NCI-H82 treated with DMSO at 0.1 percent for 48 hours (cell line): ENCODE data around the gene ARMC6.
"Not testable (repeated sequence)": the region's sequence is repeated elsewhere in the genome, so short reads cannot be mapped to it uniquely, and the experiment has no call there.

Source experiments
- DNase-seq: peaks from one replicate; lab custom pipeline; 2025; ENCODE audit not compliant: unreplicated experiment; lab: John Stamatoyannopoulos, UW

The ARMC6 gene

GRCh38 chr19:19022380-19022961, 10.9 kb upstream of the ARMC6 start:
- DNase-seq: no peak

GRCh38 chr19:19023376-19023775, 10.0 kb upstream of the ARMC6 start:
- DNase-seq: not testable (repeated sequence)

- DNase-seq: no peak
These were observed 7.5 kb upstream of the ARMC6 start for GRCh38 chr19:19025861-19026260.

DNA sequence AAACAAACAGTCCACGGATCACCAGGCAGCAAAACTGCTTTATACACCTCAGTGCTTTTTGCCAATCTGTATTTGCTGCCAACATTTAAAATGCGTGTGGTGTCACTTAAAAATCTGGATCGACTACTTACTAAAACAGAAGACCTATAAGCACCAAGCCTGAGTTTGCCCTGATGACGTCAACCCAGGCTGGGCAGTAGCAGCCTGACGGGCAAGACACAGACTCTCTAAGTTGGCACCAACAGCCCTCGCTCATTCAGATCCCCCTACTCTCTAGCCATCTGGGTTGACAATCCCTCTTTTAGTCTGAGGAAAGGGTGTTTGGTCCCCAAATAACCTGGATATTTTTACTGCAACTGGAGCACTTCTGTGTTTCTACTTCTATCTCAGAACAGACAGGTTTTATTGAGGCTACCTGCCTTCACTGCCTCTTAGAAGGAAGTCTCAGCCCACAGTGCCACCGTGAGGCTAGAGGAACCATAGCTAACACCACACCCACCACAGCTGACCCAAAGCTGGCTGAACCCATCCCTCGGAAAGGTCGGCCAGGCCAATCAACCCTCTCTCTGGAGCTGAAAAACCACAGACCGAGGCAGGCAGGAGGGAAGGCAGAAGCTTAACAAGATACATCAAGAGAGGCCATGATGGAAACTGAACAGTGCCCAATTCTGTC, 7.0 kb upstream of the ARMC6 start:
- no peak for DNase-seq

DNA sequence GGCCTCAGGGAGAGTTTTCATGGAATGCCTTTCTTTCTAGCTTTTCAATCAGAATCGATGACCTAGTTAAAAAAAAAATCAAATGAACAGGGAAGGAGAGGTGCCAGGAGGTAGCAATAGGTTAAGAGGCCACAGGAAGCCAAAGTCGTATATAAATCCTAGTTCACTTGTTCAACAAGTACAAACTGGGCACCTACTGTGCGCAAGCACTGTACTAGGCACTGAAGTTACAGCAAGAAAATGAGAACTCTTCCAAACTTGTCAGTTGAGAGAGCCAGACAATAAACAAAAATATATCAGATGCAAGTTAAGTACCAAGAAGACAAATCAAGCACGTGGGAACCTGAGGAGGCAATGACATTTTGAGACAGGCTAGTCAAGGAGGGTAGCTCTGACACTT, 6.2 kb upstream of the ARMC6 start:
- no peak for DNase-seq

DNA sequence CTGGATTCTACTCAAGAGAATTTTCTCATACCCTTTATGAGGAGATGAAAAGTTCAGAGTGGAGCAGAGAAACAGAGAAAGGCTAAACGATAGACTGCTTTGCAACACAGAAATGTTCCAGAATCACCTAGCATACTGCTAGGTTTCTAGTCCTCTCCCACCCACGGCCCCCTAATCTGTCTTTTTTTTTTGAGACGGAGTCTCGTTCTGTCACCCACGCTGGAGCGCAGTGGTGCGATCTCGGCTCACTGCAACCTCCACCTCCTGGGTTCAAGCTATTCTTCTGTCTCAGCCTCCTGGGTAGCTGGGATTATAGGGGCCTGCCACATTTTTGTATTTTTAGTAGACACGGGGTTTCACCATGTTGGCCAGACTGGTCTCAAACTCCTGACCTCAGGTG, 4.9 kb upstream of the ARMC6 start:
- DNase-seq: no peak

DNA sequence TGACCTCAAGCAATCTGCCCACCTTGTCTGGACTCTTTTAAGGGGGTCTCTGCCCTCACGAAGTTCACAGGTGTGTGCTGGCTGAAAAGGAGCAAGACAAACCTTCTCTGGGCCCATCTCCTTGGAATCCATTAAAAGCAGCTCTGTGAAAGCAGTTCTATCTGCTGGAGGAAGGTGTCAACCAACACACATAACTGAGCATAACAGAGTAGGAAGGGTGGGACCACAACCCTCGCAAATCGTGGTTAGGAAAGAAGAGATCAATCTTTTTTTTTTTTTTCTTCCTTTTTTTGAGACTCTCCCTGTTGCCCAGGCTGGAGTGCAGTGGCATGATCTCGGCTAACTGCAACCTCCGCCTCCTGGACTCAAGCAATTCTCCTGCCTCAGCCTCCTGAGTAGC, 1.5 kb upstream of the ARMC6 start:
- no peak for DNase-seq

- DNase-seq: peak; percentile 94
These were observed 805 bp upstream of the ARMC6 start for GRCh38 chr19:19032420-19033175.

DNA sequence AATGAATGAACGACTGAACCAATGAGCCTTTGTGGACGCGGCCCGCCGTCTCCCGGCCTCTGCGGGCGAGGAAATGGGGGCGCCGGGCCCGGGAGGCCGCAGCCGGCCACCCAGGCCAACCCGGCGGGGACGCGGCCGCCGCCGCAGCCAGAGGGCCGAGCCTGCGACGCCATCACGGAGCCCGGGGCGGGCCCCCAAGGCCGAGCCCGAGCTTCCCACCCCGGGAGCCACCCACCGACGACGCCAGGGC, 302 bp upstream of the ARMC6 start:
- DNase-seq: no peak

GRCh38 chr19:19034204-19034624, 811 bp downstream of the ARMC6 start:
- DNase-seq: peak; percentile 82

DNA sequence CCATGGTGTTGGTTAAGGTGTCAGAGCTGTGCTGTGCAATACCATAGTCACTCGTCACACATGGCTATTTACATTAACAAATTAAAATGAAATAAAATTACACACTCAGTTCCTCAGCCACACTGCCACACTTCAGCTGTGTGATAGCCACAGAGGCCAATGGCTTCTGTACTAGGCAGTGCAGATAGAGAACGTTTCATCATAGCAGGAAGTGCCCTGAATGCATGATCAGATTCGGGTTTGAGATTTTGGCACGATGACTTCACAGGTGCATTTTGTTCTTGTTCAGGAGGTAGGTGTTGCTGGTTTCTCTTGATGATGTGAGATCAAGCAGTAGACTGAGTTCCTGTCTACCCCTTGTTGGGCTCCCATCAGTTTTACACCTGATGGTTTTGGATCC, 6.5 kb downstream of the ARMC6 start:
- no peak for DNase-seq

- DNase-seq: no peak
These were observed 7.0 kb downstream of the ARMC6 start for GRCh38 chr19:19040417-19040816.

DNA sequence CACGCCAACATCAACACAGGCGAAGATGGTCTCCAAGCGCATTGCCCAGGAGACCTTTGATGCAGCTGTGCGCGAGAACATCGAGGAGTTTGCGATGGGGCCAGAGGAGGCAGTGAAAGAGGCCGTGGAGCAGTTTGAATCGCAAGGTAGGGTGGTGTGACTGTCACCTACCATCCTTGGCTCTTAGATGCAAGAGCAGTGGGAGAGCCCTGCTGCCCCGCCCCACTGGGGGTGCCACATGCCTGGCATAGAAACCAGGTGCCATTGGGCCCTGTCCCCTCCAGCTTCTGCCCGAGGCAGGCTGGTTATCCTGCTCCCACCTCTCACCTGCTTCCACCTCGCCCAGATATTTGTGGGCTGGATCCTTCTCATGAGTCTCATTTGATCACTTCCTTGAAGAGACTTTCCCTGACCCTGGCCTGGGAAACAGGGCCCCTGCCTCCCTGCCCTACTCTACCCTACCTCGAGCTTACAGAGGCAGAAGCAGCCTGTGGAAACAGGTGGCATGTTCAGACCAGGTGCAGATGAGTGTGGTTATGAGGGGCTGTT, 9.4 kb downstream of the ARMC6 start:
- no peak for DNase-seq

DNA sequence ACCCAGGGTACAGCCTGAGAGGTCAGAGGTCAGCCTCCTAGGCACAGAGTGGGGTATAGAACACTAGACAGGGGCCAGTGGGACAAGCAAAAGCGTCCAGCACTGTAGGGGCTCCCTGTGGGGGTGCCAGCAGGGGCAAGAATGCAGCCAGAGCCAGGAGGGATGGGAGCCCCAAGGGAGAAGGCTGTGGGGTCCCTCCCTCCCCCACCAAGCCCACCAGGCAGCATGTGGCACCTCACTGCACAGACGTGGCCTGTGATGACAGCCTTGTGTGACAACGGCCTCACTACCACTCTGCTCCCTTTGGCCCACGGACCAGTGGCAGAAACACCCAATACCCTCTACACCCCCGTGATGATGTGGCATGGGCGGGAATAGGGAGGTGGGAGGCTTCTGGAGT, 10.1 kb downstream of the ARMC6 start:
- DNase-seq: no peak

DNA sequence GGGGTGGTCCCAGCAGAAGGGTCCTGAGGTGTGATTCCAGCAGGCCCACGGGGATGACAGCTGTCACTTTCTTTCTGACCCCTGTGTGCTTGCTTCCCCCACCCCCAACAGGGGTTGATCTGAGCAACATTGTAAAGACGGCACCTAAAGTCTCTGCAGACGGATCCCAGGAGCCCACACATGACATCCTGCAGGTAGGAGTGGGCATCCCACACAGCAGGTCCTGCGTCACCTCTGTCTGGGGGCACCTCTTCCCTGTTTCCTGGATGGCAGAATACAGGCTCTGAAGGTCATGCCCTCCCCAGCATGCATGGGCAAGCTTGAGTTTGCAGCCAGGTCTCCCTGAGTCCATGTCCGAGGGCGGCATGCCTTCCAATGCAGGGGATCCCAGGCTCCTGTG, 10.5 kb downstream of the ARMC6 start:
- no peak for DNase-seq

GRCh38 chr19:19049406-19049805, 16.0 kb downstream of the ARMC6 start:
- no peak for DNase-seq

- DNase-seq: no peak
These were observed 16.7 kb downstream of the ARMC6 start for GRCh38 chr19:19050104-19050503.

- DNase-seq: no peak
These were observed 17.3 kb downstream of the ARMC6 start for GRCh38 chr19:19050731-19051130.

DNA sequence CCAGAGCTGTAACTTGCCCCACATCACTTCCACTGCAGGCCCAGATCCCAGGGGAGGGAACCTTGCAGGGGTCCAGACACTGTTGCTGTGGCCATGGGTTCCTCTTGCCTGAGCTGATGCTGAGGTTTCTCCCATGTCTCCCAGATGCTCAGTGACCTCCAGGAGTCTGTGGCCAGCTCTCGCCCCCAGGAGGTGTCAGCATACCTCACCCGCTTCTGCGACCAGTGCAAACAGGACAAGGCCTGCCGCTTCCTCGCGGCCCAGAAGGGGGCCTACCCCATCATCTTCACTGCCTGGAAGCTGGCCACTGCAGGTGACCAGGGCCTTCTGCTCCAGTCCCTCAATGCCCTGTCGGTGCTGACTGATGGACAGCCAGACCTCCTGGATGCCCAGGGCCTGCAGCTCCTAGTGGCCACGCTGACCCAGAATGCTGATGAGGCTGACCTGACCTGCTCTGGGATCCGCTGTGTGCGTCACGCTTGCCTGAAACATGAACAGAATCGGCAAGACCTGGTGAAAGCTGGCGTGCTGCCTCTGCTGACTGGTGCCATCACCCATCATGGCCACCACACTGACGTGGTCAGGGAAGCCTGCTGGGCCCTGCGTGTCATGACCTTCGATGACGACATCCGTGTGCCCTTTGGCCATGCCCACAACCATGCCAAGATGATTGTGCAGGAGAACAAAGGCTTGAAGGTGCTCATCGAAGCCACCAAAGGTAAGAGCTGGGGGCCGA, 18.2 kb downstream of the ARMC6 start:
- DNase-seq: no peak

DNA sequence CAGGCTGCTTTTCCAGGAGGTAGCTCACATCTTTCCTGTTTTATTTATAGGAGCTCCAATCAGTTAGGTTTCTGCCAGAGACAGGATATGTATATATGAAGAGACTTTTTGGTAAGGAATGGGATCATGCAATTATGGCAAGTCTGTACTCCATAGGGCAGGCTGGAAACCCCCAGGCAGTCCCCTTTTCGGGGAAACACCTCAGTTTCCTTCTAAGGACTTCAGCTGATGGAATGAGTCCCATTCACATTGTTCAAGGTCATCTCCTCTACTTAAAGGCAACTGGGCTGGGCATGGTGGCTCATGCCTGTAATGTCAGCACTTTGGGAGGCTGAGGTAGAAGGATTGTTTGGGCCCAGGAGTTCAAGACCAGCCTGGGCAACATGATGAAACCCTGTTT, 19.5 kb downstream of the ARMC6 start:
- DNase-seq: no peak

DNA sequence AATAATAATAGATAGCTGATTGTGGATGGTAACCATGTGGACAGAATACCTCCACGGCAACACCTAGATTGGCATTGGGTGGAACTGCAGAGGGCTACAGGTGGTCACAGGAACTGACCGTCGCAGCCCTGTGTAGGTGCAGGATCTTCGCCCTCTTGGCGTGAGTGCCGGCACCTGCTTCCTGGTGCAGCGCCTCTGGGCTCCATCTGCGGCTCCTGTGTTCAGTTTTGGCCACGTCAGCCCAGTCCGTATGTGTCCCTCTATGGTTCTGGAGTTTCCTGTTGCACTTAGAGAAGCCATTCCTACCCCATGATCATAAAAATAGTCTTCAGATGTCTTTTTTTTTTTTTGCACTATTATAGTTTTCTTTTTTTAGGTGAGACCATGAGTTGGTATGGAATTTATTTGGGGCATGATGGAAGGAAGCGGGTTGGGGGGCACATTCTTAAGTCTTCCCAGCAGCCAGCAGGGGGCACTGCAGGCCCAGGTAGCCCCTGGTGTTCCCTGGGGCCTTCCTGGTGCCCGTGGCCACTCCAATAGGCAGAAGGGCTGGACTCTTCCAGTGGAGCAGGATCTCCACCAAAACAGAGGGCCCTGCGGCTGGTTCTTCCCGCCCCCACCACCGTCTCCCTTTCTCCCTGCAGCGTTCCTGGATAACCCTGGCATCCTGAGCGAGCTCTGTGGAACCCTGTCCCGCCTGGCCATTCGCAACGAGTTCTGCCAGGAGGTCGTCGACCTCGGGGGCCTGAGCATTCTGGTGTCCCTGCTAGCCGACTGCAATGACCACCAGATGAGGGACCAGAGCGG, 20.3 kb downstream of the ARMC6 start:
- no peak for DNase-seq
